SJSA1 (cell line): ENCODE measurements around the gene CTH. TPM values are rescaled to one million over a fixed set of nuclear protein-coding genes. Genes with fewer than 3 reads are reported as not detected.
"Not testable (repeated sequence)": the region's sequence is repeated elsewhere in the genome, so short reads cannot be mapped to it uniquely, and the experiment has no call there.

Experiments used
- DNase-seq, 2 experiments: peaks; one replicate each; pipeline ENCODE4 v3.0.0-alpha.2; 2015 to 2020; ENCODE audit warnings: low spot score in 2 of 2, low read depth in 1 of 2
- H3K27ac ChIP-seq: fragments of 250-450 bp; sonication (Bioruptor Pico); 2 replicates; pipeline ENCODE4 v1.5.1; 2020; ENCODE audit warnings: mild to moderate bottlenecking, moderate library complexity
- H3K27me3 ChIP-seq: fragments of 250-450 bp; sonication (Bioruptor Pico); replicated peaks from 2 replicates; pipeline ENCODE4 v1.5.1; 2020; ENCODE audit warnings: mild to moderate bottlenecking, moderate library complexity
- H3K36me3 ChIP-seq: fragments of 250-450 bp; sonication (Bioruptor Pico); 2 replicates; pipeline ENCODE4 v1.5.1; 2020; ENCODE audit warnings: mild to moderate bottlenecking
- H3K4me1 ChIP-seq: fragments of 250-450 bp; sonication (Bioruptor Pico); replicated peaks from 2 replicates; pipeline ENCODE4 v1.6.1; 2021; ENCODE audit warnings: mild to moderate bottlenecking
- H3K4me3 ChIP-seq: fragments of 250-450 bp; sonication (Bioruptor Pico); 2 replicates; pipeline ENCODE4 v1.5.1; 2020; ENCODE audit warnings: mild to moderate bottlenecking
- H3K9me3 ChIP-seq: fragments of 250-450 bp; sonication (Bioruptor Pico); replicated peaks from 2 replicates; pipeline ENCODE4 v1.5.1; 2020; ENCODE audit warnings: mild to moderate bottlenecking
- total RNA-seq: library from RNA; depleted of rRNA; stranded (reverse); fragments of >200 nt; shearing (Covaris generic); gene quantifications from 2 replicates; pipeline ENCODE4 v1.2.3, GENCODE V29; 2014

The CTH gene
- total RNA-seq, 1 experiment from 2014 or later = 2.2 TPM

DNA sequence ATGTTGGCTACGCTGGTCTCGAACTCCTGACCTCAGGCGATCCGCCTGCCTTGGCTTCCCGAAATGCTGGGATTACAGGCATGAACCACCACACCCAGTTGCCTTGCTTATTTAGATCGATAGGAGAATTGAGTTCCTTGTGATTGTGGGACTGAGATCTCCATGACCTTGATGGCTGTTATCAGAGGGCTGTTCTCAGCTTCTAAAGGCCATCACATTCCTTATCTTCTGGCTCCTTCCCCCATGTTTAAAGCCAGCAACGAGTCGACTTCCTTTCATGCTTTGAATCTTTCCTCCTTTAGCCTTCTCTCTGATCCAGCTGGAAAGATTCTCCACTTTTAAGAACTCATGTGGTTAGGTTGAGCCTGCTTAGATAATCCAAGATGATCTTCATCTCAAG lies 38.0 kb downstream of the CTH start:
- H3K36me3 ChIP-seq = no peaks in the 10 kb centered on the region
- DNase-seq = no peak
- H3K4me3 ChIP-seq = no peak overlapping the region
- H3K4me1 ChIP-seq = no peaks in the 10 kb centered on the region
- no peaks in the 10 kb centered on the region for H3K9me3 ChIP-seq
- no peaks in the 10 kb centered on the region for H3K27me3 ChIP-seq
- no peak overlapping the region for H3K27ac ChIP-seq

DNA sequence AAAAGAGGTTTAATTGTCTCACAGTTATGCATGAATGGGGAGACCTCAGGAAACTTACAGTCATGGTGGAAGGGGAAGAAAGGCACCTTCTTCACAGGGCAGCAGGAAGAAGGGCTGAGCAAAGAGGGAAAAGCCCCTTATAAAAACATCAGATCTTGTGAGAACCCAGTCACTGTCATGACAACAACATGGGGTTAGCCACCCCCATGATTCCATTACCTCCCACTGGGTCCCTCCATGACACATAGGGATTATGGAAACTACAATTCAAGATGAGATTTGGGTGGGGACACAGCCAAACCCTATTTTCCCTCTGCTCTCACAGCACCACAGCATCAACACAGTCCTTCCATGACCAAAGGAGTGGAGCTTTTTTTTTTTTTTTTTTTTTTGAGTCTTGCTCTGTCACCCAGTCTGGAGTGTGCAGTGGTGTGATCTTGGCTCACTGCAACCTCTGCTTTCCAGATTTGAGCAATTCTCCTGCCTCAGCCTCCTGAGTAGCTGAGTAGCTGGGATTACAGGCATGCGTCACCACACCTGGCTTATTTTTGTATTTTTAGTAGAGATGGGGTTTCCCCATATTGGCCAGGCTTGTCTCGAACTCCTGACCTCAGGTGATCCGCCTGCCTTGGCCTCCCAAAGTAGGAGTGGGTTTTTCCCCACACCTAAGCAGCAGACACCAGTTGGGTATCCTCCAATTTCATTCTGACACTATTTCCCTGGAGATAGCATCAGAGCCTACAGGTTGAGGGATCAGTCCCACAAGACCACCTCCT lies 41.3 kb downstream of the CTH start:
- not testable (repeated sequence) for H3K27me3 ChIP-seq, H3K27ac ChIP-seq, H3K4me1 ChIP-seq, H3K36me3 ChIP-seq, H3K4me3 ChIP-seq, H3K9me3 ChIP-seq, DNase-seq

DNA sequence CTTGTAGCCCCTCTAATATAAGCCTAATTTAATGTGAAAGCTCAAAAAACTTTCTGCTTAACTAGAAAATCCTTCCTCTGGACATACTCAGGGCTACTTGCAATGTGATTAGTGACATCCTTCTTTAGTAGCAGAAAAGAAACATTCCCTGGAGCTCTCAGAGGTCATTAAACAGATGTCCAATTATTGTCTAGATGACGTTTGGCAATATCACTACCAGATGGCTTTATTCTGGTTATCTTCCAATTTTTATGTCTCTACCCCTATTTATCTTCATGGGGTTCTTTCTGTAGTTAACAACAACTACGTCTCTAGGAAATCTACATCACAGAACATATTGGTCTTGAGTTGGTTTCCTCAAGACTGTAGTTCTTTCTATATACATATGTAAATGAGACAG lies 44.2 kb downstream of the CTH start:
- DNase-seq = no peak
- Histone ChIP-seq H3K4me1 (no peaks in the 10 kb centered on the region), H3K27ac (no peak overlapping the region), H3K27me3 (no peaks in the 10 kb centered on the region), H3K9me3 (no peaks in the 10 kb centered on the region), H3K36me3 (no peaks in the 10 kb centered on the region), H3K4me3 (no peak overlapping the region)

DNA sequence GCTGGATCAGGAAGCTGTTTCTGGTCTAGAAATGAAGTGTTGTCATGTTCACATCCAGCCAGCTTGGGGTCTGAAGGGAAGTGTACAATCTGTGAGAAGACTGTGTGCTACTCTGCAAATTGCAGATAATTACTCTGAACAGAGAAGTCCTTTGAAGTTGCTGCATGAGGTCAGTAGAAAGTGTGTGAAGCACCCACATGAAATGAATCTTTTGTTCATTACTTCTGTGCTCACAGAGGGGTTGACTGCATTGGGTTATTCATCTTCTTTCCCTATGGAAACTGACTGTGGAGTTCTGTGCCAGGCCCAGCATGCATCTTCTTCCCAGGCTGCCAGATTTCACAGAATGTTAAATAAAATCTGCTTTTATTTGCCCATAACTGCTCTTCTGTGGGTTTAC lies 47.1 kb downstream of the CTH start:
- Histone ChIP-seq H3K27ac (no peak overlapping the region), H3K27me3 (no peaks in the 10 kb centered on the region), H3K4me1 (no peaks in the 10 kb centered on the region), H3K36me3 (no peaks in the 10 kb centered on the region), H3K9me3 (no peaks in the 10 kb centered on the region), H3K4me3 (no peak overlapping the region)
- no peak for DNase-seq

DNA sequence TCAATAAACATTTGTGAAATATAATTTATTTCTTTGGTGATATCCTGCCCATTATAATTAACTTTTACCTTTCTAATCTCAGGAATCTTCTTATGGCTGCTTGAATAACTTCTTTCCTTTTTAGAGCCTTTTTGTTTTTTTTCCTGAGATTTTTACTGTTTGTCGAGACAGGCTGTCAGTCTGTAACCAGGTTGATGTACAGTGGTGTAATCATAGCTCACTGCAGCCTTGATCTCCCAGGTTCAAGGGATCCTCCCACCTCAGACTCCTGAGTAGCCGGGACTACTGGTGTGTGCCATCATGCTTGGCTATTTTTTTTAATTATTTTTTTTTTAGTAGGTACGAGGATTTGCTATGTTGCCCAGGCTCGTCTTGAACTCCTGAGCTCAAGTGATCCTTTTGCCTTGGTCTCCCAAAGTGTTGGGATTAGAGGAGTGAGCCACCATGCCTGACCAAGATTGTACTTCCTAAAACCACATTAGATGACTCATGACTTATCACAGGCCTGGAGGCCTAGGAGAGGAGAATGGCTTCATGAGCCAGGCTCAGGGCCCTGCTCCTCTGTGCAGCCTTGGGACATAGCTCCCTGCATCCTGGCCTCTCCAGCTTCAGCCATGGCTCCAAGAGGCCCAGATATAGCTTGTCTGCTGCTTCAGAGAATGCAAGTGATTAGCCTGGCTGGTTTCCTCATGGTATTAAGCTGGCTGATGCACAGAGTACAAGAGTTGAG lies 48.6 kb downstream of the CTH start:
- Histone ChIP-seq H3K9me3 (no peaks in the 10 kb centered on the region), H3K4me3 (no peak overlapping the region), H3K4me1 (no peaks in the 10 kb centered on the region), H3K27me3 (no peaks in the 10 kb centered on the region), H3K27ac (no peak overlapping the region), H3K36me3 (no peaks in the 10 kb centered on the region)
- peak in 1 of 2 experiments; percentile 4 for DNase-seq

DNA sequence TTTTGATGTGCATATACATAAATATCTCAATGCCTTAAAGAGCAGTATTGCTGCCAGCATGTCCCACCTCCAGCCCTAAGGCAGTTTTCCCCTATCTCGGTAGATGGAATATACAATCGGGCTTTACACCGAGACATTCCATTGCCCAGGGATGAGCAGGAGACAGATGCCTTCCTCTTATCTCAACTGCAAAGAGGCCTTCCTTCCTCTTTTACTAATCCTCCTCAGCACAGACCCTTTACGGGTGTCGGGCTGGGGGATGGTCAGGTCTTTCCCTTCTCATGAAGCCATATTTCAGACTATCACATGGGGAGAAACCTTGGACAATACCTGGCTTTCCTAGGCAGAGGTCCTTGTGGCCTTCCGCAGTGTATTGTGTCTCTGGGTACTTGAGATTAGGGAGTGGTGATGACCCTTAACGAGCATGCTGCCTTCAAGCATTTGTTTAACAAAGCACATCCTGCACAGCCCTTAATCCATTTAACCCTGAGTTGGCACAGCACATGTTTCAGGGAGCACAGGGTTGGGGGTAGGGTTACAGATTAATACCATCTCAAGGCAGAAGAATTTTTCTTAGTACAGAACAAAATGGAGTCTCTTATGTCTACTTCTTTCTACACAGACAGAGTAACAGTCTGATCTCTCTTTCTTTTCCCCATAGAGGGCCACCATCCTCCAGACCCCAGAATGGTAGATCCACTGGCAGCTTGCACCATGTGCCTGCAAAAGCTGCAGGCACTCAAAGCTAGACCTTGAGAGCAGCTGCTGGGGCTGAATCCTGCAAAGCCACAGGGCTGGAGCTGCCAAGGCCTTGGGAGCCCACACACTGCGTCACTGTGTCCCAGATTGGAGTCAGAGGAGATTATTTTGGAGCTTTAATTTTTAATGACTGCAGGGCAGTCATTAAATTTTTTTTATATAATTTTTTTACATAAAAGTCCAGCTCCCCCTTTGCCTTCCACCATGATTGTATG lies 50.0 kb downstream of the CTH start:
- not testable (repeated sequence) for H3K27ac ChIP-seq, H3K4me1 ChIP-seq, H3K9me3 ChIP-seq, H3K4me3 ChIP-seq, H3K27me3 ChIP-seq, DNase-seq, H3K36me3 ChIP-seq

DNA sequence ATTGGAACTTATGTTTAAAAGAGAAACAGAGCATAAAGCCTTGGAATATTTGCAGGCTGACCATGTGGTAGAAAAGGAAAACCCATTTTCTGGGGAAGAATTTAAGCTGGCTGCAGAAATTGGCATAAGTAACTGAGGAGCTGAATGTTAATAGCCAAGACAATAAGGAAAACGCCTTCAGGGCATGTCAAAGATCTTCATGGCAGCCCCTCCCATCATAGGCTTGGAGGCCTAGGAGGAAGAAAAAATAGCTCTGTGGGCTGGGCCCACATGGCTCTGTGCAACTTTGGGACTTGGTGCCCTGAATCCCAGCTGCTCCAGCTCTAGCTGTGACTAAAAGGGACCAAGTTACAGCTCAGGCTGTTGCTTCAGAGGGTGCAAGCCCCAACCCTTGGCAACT lies 51.5 kb downstream of the CTH start:
- Histone ChIP-seq H3K27ac (no peak overlapping the region), H3K27me3 (no peaks in the 10 kb centered on the region), H3K4me1 (no peaks in the 10 kb centered on the region), H3K4me3 (no peak overlapping the region), H3K36me3 (no peaks in the 10 kb centered on the region), H3K9me3 (no peaks in the 10 kb centered on the region)
- DNase-seq = no peak

DNA sequence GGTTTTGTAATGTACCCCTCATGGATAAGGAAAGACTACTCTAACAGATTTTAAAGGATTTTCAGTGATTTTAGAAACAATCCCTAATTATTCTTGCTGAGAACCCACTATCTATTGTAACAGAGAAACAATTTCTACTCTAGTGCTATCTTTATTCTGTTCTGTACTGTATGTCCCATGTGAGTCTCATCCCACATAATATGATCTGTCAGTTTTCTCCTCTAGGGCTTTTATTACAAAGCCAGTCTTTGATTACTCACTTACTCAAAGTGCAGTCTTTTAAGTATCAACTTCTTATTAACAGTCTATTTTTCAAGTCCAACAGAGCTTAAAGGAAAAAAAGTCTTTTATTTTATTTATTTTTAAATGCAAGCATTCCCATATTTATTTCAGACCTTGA lies 54.8 kb downstream of the CTH start:
- DNase-seq = no peak
- no peaks in the 10 kb centered on the region for H3K4me1 ChIP-seq
- H3K27me3 ChIP-seq = no peaks in the 10 kb centered on the region
- no peaks in the 10 kb centered on the region for H3K36me3 ChIP-seq
- no peaks in the 10 kb centered on the region for H3K9me3 ChIP-seq
- H3K4me3 ChIP-seq = no peak overlapping the region
- no peak overlapping the region for H3K27ac ChIP-seq

DNA sequence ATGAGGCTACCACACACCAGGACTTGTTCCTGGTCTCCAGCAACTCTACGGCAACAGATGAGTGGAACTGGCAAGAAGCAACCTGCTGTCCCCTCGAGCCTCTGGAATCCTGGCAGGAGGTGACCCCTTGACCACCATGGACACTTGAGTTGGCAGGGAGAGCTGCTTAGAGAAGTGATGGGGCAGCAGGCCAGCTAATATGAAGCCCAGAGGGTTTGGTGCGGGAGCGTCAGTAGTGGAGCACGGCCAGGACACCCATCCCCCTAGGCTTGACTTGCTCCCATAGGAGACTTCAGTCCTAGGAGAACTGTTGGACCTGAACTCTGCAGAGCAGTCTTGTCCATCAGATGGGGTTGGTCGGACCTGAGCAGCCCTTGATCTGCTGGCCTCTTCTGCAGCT lies 56.5 kb downstream of the CTH start:
- H3K4me1 ChIP-seq = no peaks in the 10 kb centered on the region
- no peaks in the 10 kb centered on the region for H3K27me3 ChIP-seq
- H3K36me3 ChIP-seq = no peaks in the 10 kb centered on the region
- no peaks in the 10 kb centered on the region for H3K9me3 ChIP-seq
- no peak overlapping the region for H3K27ac ChIP-seq
- no peak for DNase-seq
- H3K4me3 ChIP-seq = no peak overlapping the region

DNA sequence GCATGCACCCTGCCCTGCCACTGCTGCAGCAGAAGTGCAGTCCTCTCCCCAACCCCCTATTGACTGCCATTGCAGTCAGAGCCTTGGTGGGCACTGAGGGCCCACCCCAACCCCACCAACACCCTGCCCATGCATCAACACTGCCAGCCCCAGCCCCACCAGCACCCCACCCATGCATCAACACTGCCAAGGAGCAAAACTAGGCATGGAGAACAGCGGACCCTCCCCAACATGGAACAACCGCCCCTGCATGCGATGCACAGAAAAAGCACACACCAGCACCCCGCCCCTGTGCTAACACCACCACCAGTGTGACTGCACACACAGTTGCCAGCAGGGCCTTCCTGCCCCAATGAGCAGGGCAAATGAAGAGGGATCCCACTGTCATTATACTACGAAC lies 57.1 kb downstream of the CTH start:
- H3K27me3 ChIP-seq = no peaks in the 10 kb centered on the region
- H3K27ac ChIP-seq = no peak overlapping the region
- DNase-seq = no peak
- no peak overlapping the region for H3K4me3 ChIP-seq
- no peaks in the 10 kb centered on the region for H3K4me1 ChIP-seq
- no peaks in the 10 kb centered on the region for H3K36me3 ChIP-seq
- H3K9me3 ChIP-seq = no peaks in the 10 kb centered on the region

DNA sequence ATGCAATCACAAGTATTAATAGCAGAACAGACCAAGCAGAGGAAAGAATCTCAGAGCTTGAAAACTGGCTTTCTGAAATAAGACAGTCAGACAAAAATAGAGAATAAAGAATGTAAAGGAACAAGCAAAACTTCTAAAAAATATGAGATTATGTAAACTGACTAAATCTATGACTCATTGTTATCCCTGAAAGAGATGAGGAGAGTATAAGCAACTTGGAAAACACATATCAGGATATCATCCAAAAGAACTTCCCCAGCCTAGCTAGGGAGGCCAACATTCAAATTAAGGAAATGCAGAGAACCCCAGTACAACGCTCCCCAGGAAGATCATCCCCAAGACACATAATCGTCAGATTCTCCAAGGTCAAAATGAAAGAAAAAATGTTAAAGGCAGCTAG lies 58.1 kb downstream of the CTH start:
- not testable (repeated sequence) for H3K27ac ChIP-seq, H3K4me1 ChIP-seq, H3K9me3 ChIP-seq, H3K27me3 ChIP-seq, H3K36me3 ChIP-seq, DNase-seq, H3K4me3 ChIP-seq

DNA sequence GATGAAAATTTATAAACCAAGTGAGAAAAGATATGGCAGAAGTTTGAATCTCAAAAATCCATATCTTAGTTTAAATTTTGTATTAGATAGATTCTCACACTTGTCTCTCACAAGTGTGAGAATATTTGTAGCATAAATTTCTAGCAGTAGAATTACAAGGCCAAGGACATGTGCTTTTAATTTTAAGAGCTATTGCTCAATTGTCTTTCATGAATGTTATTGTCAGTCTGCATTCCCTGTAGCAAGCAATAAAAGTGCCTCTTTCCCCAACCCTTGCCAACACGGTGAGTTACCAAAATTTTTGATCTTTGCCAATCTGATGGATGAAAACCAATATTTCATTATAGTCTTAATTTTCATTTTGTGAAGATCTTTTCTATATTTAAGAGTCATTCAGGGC lies 64.0 kb downstream of the CTH start:
- no peaks in the 10 kb centered on the region for H3K9me3 ChIP-seq
- no peak overlapping the region for H3K4me3 ChIP-seq
- H3K27me3 ChIP-seq = no peaks in the 10 kb centered on the region
- no peaks in the 10 kb centered on the region for H3K4me1 ChIP-seq
- no peaks in the 10 kb centered on the region for H3K36me3 ChIP-seq
- DNase-seq = no peak
- H3K27ac ChIP-seq = no peak overlapping the region

DNA sequence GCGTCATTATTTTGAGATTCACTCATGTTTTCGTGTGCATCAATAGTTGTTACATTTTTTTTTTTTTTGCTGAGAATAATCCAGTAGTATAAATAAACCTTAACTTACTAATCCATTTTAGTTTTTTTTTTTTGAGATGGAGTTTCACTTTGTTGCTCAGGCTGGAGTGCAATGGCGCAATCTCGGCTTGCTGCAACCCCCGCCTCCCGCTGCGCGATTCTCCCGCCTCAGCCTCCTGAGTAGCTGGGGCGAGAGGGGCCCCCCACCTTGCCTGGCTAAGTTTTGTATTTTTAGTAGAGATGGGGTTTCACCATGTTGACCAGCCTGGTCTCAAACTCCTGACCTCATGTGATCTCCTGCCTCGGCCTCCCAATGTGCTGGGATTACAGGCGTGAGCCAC lies 66.0 kb downstream of the CTH start:
- Histone ChIP-seq H3K4me1 (no peaks in the 10 kb centered on the region), H3K4me3 (no peak overlapping the region), H3K27me3 (no peaks in the 10 kb centered on the region), H3K36me3 (no peaks in the 10 kb centered on the region), H3K27ac (no peak overlapping the region), H3K9me3 (no peaks in the 10 kb centered on the region)
- DNase-seq = no peak

DNA sequence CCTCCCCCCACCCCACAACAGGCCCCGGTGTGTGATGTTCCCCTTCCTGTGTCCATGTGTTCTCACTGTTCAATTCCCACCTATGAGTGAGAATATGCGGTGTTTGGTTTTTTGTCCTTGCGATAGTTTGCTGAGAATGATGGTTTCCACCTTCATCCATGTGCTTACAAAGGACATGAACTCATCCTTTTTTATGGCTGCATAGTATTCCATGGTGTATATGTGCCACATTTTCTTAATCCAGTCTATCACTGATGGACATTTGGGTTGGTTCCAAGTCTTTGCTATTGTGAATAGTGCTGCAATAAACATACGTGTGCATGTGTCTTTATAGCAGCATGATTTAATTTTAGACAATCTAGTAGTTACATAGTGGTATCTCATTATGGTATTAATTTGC lies 66.8 kb downstream of the CTH start:
- not testable (repeated sequence) for H3K27ac ChIP-seq, H3K4me3 ChIP-seq, H3K4me1 ChIP-seq, H3K9me3 ChIP-seq, H3K36me3 ChIP-seq, H3K27me3 ChIP-seq, DNase-seq
